ENCODE measurements around the gene NUBP2.

GRCh38 chr16:1766701-1767100 lies 16.1 kb upstream of the NUBP2 start:
- TF ChIP-seq YY1 (tag by site-specific recombination; IDR thresholded peaks at IDR 0.05) (no peak), TSHZ1 (tag by site-specific recombination; IDR thresholded peaks at IDR 0.05; ENCODE audit: borderline replicate concordance) (no peak), CTCF (tag by site-specific recombination; IDR thresholded peaks at IDR 0.05) (no peak)

Data from HEK293 (cell line).